ENCODE data around the gene CEP350.

GRCh38 chr1:179990847-179991246 is 36.2 kb downstream of the CEP350 start:
- TF ChIP-seq, protein P1, sequence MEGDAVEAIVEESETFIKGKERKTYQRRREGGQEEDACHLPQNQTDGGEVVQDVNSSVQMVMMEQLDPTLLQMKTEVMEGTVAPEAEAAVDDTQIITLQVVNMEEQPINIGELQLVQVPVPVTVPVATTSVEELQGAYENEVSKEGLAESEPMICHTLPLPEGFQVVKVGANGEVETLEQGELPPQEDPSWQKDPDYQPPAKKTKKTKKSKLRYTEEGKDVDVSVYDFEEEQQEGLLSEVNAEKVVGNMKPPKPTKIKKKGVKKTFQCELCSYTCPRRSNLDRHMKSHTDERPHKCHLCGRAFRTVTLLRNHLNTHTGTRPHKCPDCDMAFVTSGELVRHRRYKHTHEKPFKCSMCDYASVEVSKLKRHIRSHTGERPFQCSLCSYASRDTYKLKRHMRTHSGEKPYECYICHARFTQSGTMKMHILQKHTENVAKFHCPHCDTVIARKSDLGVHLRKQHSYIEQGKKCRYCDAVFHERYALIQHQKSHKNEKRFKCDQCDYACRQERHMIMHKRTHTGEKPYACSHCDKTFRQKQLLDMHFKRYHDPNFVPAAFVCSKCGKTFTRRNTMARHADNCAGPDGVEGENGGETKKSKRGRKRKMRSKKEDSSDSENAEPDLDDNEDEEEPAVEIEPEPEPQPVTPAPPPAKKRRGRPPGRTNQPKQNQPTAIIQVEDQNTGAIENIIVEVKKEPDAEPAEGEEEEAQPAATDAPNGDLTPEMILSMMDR (conservative IDR thresholded peaks at IDR 0.05 in 1 of 2, IDR thresholded peaks at IDR 0.05 in 1 of 2; ENCODE audit: low read depth in 1 of 2, low read length in 2 of 2): no peak
- no peak for TF ChIP-seq EZH2 (IDR thresholded peaks at IDR 0.05; ENCODE audit: low read length, missing control alignments)
